ENCODE measurements around the gene HHIPL1. TPM values are rescaled to one million over a fixed set of nuclear protein-coding genes. Genes with fewer than 3 reads are reported as not detected.
"Not testable (repeated sequence)": the region's sequence is repeated elsewhere in the genome, so short reads cannot be mapped to it uniquely, and the experiment has no call there.

Gene HHIPL1
- total RNA-seq, 2 donors from 2014 or later, result 0.44 to 0.93 TPM

GRCh38 chr14:99658218-99658845, 13.4 kb downstream of the HHIPL1 start:
- H3K9me3 ChIP-seq, result no peaks in the 10 kb centered on the region
- no peak overlapping the region for H3K4me3 ChIP-seq
- H3K4me1 ChIP-seq, result no peaks in the 10 kb centered on the region
- H3K27ac ChIP-seq, result no peak overlapping the region
- no peak overlapping the region for H3K9ac ChIP-seq (ENCODE audit: low read depth in 2 of 2, low read length in 2 of 2)
- intact Hi-C loops (cut with DNase I), result no loop called here
- H3K27me3 ChIP-seq, result peaks cover 19% of the 10 kb centered on the region
- H3K36me3 ChIP-seq, result no peaks in the 10 kb centered on the region
- DNase-seq, result no peak
- TF ChIP-seq CTCF (IDR thresholded peaks at IDR 0.05), result no peak

GRCh38 chr14:99659333-99659741, 14.4 kb downstream of the HHIPL1 start:
- Histone ChIP-seq H3K27me3 (peaks cover 19% of the 10 kb centered on the region), H3K4me3 (no peak overlapping the region), H3K4me1 (no peaks in the 10 kb centered on the region), H3K27ac (no peak overlapping the region), H3K36me3 (no peaks in the 10 kb centered on the region), H3K9ac (ENCODE audit: low read depth in 2 of 2, low read length in 2 of 2) (no peak overlapping the region), H3K9me3 (no peaks in the 10 kb centered on the region)
- no peak for TF ChIP-seq CTCF (IDR thresholded peaks at IDR 0.05)
- intact Hi-C loops (cut with DNase I), result no loop called here
- DNase-seq, result no peak

- H3K27me3 ChIP-seq, result peaks cover 19% of the 10 kb centered on the region
- H3K9me3 ChIP-seq, result no peaks in the 10 kb centered on the region
- H3K4me3 ChIP-seq, result no peak overlapping the region
- TF ChIP-seq CTCF (IDR thresholded peaks at IDR 0.05), result no peak
- no peaks in the 10 kb centered on the region for H3K4me1 ChIP-seq
- intact Hi-C loops (cut with DNase I), result no loop called here
- H3K27ac ChIP-seq, result no peak overlapping the region
- DNase-seq, result no peak
- H3K36me3 ChIP-seq, result no peaks in the 10 kb centered on the region
- H3K9ac ChIP-seq (ENCODE audit: low read depth in 2 of 2, low read length in 2 of 2), result no peak overlapping the region
Measured at GRCh38 chr14:99660006-99660566, 15.2 kb downstream of the HHIPL1 start.

GRCh38 chr14:99660794-99661193, 15.9 kb downstream of the HHIPL1 start:
- H3K4me1 ChIP-seq, result no peaks in the 10 kb centered on the region
- H3K9ac ChIP-seq (ENCODE audit: low read depth in 2 of 2, low read length in 2 of 2), result no peak overlapping the region
- no peak for TF ChIP-seq CTCF (IDR thresholded peaks at IDR 0.05)
- no peak overlapping the region for H3K27ac ChIP-seq
- no peaks in the 10 kb centered on the region for H3K9me3 ChIP-seq
- intact Hi-C loops (cut with DNase I), result no loop called here
- H3K27me3 ChIP-seq, result peaks cover 19% of the 10 kb centered on the region
- H3K36me3 ChIP-seq, result no peaks in the 10 kb centered on the region
- DNase-seq, result no peak
- no peak overlapping the region for H3K4me3 ChIP-seq

DNA sequence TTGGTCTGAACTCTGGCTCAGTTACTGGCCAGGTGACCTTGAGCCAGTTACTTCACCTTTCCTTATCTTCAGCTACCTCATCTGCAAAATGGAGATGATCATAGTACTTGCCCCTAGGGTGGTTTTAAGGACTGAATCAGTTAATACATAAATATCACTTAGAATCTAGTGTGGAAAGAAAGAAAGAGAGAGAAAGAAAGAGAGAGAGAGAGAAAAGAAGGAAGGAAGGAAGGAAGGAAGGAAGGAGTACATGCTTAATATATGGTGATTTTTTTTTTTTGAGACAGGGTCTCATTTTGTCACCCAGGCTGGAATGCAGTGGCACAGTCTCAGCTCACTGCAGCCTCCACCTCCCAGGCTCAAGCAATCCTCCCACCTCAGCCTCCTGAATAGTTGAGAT, 16.3 kb downstream of the HHIPL1 start:
- H3K36me3 ChIP-seq; DNase-seq; intact Hi-C loops (cut with DNase I); H3K4me1 ChIP-seq; H3K9ac ChIP-seq (ENCODE audit: low read depth in 2 of 2, low read length in 2 of 2); H3K9me3 ChIP-seq; H3K27ac ChIP-seq; H3K4me3 ChIP-seq: not testable (repeated sequence)
- peaks cover 19% of the 10 kb centered on the region for H3K27me3 ChIP-seq

- no peak for DNase-seq
- no peak for TF ChIP-seq CTCF (IDR thresholded peaks at IDR 0.05)
- intact Hi-C loops (cut with DNase I), result no loop called here
- no peak overlapping the region for H3K27ac ChIP-seq
- H3K9me3 ChIP-seq, result no peaks in the 10 kb centered on the region
- no peaks in the 10 kb centered on the region for H3K4me1 ChIP-seq
- peaks cover 19% of the 10 kb centered on the region for H3K27me3 ChIP-seq
- H3K4me3 ChIP-seq, result no peak overlapping the region
- no peaks in the 10 kb centered on the region for H3K36me3 ChIP-seq
- H3K9ac ChIP-seq (ENCODE audit: low read depth in 2 of 2, low read length in 2 of 2), result no peak overlapping the region
Measured at GRCh38 chr14:99662846-99663245, 17.9 kb downstream of the HHIPL1 start.
